ENCODE results near the gene CD59. TPM values are rescaled to one million over a fixed set of nuclear protein-coding genes. Genes with fewer than 3 reads are reported as not detected.

Gene CD59, protein sequence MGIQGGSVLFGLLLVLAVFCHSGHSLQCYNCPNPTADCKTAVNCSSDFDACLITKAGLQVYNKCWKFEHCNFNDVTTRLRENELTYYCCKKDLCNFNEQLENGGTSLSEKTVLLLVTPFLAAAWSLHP
- 669 and 765 TPM in 2 replicates for total RNA-seq

GRCh38 chr11:33736148-33736812 lies at the start of gene CD59:
Gene CD59, minus strand, starts transcription at chr11:33736423. Its CDS starts 13,978 bp downstream, at chr11:33722445.
- peak; percentile 78 to 94 for DNase-seq (ENCODE audit: low read depth in 2 of 2)

- no peak for DNase-seq (ENCODE audit: low read depth in 2 of 2)
Observed at GRCh38 chr11:33785609-33786008, 49.4 kb upstream of the CD59 start.

- no peak for DNase-seq (ENCODE audit: low read depth in 2 of 2)
Observed at GRCh38 chr11:33779849-33780528, 43.8 kb upstream of the CD59 start.

DNA sequence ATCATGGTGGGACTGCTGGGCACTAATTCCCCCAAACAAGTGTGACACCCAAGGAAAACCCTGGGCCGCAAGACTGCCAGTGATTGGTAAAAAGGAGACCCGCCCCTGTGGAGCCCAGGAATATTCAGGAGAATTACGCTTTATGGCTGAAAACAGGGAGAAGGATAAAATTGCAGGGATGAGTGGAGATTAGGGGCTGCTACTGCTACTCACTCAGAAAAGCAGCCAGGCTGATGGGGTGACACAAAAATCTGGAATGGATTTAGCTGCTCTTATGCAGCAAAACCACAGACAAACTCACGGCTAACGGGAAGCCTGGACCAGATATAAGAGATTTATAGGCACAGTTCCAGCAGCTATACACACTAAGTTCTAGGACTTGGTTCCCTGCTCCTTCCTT lies 42.5 kb upstream of the CD59 start:
- no peak for DNase-seq (ENCODE audit: low read depth in 2 of 2)

DNA sequence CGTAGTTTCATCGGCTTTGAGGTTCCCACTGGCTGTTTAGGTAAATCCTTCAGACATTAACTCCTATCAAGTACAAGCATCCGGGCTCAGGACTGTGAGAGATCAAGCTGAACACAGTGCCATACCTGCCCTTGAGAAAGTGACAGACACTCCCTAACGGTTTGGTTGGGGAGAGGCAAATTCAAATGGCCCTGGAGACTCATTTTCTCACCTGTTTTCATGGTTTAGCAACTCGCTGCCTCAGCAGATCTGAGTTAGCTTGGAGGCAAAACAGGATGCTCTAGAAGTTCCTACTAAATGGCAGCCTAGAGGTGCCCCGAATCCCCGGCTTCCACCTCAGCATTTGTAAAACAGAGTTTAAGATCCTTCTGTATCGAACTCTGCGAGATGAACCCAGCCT lies 41.7 kb upstream of the CD59 start:
- no peak for DNase-seq (ENCODE audit: low read depth in 2 of 2)

- no peak for DNase-seq (ENCODE audit: low read depth in 2 of 2)
Observed at GRCh38 chr11:33775832-33776470, 39.7 kb upstream of the CD59 start.

- DNase-seq (ENCODE audit: low read depth in 2 of 2) = no peak
Observed at GRCh38 chr11:33775467-33775807, 39.2 kb upstream of the CD59 start.

DNA sequence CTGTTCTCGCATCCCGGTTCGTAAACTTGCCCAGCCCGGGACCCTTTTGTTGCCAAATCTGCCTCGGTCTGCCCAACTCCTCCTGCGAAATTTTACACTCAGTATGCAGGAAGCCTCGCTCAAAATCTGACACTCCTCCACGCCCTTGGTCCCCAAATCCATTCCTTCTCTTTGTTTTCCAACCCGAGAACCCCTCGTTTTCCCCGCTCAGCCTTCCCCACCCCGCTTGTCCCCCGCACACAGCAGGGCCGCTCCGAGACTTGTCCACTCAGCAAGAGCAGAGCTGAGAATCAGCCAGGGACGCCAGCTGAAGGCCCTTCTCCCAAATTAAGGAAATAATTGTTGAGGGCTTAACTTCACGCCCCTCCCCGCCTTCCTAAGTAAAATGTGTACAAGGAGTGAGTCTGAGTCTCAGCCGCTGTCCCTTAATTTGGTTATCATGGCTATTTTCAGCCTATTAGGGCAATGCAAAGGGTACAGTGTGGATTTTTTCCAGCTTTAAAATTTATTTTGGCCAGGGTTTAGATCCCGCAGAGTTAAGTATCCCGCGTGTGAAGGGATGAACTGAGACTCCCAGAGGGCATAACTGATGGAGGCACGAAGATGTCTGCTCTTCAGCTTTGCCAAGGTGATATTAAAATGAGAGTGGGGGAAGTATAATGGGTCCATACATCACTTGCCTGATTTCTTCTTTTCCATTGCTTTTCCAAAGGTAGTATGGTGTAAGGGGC lies 38.7 kb upstream of the CD59 start:
- DNase-seq (ENCODE audit: low read depth in 2 of 2) = peak in 1 of 2 donors; percentile 14

DNA sequence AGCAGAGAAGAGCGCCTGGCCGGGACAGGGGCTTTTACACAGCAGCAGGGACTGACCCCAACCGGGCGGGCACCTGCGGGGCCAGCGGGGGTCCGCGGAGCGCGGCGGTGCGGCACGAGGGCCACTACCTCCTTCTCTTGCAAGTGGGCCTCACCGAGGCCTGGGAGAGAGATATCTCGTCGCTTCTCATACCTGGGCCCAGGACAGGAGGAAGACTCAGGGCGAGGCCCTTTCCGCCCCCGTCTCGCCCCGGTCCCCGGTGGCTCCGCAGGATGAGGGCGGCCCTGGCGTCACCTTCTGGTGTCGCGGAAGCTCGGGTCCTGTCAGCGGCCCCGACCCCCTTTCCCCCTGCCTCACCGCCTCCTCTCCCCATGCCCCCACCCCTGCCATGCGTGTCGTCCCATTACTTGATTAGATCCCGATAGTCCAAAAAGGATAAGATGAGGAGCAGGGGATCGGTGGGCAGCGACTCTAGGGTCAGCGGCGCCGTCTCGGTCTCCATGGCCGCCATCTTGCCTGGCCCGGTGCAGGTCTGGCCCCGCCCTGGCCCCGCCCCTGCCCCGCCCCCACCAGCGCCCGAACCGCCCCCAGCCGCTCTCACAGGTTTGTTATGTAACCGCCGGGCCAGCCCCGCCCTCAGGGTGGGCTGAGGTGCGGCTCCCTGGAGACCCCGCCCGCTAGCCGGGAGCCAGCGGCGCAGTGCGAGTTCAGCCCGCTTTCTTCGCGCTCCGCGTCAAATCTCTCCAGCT lies 37.9 kb upstream of the CD59 start, which contains the start of gene FBXO3:
FBXO3 (minus strand) TSS at position 534 of the 749 bp plus-strand sequence; CDS start at position 511, 23 bp downstream.
- DNase-seq (ENCODE audit: low read depth in 2 of 2) = peak; percentile 31 to 86

DNA sequence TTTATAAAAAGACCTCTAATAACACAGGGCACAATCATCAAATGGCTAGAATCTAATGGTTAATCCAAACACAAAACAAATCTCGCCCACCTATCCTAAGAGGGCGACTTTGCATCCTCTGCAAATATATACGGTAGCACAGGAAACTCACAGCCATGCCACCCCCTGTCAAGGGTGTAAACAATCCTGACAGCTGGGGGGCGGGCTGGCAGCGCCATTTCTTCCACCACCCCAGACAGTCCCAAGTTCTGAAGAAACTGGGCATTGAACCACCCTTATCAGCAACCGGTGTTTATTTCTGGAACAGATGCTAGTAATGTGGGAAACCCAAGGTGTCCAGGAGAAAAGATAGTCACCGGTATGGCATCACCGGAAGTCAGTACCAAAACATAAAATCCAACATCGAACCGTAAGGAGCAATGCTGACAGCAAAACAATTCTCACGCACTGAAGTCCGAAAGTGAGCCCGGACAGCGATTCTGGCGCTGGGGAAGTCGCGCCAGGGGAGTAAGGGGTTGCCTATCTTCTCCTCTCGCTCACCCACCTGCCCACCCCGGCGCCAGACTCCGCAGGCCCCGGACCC lies 37.3 kb upstream of the CD59 start:
- peak in 1 of 2 donors; percentile 19 for DNase-seq (ENCODE audit: low read depth in 2 of 2)

DNA sequence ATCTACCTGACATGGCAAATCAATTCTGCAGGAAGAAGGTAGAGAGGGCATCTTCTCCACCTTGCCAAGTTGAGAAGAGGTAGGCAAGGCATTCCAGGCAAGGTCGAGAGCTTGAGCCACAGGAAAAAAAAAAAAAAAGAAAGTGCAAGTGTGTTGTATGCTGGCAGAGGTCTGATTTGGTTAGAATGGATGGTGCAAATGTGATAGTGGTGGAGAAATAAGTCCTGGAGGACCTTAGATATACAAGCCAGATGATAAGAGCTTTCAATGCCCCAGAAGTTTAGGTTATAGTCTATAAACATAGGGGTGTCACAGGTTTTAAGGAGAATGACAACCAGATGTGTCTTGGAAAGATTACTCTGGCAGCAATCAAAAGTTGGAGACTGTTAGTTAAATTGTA lies 36.6 kb upstream of the CD59 start:
- DNase-seq (ENCODE audit: low read depth in 2 of 2) = no peak

DNA sequence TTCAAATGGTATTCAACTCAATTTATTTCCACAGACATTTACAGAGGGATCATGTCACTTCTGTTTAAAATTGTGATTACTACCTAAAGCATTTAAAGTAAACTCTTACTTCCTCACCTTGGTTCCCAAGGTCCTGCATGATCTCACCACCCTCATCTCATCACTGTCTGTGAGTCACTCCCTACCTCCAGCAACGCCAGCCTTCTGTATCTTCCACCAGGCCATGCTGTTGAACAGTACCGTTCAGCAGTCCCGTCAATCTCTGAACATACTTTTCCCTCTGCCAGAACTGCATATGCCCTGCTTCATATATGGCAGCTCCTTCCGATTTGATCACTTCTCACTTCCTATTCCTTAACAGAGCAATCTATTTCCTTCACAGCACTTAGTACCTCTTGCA lies 36.1 kb upstream of the CD59 start:
- no peak for DNase-seq (ENCODE audit: low read depth in 2 of 2)

DNA sequence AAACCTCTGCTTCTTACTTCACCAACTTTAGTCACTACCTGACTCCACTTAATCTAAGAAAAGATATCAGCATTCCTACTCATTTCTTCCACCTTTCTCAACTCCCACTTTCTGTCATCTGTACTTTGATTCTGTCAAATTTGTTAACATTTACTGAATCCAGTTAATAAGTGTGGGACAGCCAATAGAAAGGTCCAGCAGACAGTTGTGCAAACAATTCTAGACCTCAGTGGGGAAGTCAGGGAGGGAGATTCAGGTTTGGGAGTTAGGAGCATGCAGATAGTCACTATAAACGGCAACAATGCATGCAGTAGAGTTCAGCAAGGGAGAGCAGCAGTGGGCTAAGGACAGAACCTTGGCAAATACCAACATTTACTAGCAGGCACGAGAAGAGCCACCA lies 34.0 kb upstream of the CD59 start:
- DNase-seq (ENCODE audit: low read depth in 2 of 2) = no peak

DNA sequence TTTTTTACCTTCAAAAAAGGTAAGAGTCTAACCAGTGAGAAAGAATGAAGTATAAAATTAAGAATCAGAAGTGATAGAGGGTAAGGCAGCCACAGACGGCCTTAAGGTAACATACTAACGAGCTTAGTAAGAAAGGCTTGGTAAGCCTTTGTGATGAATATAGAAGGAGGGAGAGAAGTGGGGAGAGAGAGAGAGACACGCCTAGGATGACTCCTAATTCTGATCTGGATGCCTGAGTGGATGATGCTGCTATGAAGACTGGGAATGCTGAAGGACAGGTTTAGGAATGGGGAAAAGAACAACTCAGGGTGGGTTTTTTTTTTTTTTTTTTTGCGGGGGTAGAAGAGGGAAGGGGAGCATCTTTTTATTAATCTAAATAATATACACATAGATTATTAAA lies 33.3 kb upstream of the CD59 start:
- no peak for DNase-seq (ENCODE audit: low read depth in 2 of 2)

DNA sequence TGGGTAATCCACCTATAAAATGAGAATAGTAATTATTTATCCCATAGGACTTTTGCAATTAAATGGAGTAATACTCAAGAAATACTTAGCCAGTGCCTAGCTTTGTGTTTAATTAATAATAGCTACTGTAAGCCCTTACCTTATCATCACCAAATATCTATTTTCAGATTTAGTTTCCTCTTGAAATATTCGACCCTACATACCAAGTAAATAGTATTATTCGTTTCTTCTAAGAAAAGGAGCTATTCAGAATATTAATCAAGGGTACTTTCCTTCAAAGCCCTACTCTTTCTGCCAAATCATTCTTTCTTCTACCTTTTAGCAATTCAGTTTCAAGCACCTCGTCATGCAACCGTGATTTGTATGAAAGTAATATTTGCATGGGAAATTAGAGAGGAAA lies 31.4 kb upstream of the CD59 start:
- no peak for DNase-seq (ENCODE audit: low read depth in 2 of 2)

DNA sequence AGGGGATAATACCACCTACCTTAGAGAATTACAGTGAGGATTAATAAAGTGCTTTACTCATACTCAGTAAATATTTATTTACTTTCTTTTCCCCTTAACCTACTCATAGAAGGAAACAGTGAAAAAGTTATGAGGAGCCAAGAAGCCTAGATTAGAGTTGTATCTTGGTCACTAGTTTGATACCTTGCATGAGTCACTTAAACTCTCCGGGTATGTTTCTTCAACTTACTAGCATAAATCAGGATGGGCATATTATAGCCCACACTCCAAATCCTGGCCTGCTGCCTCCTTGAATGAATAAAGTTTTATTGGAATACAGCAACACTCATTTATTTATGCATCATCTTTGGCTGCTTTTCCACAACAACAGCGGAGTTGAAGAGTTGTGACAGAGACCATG lies 29.9 kb upstream of the CD59 start:
- DNase-seq (ENCODE audit: low read depth in 2 of 2) = no peak

GRCh38 chr11:33761471-33761870 lies 25.2 kb upstream of the CD59 start:
- no peak for DNase-seq (ENCODE audit: low read depth in 2 of 2)

- peak in 1 of 2 donors; percentile 66 for DNase-seq (ENCODE audit: low read depth in 2 of 2)
Observed at GRCh38 chr11:33753304-33753967, 17.2 kb upstream of the CD59 start.

DNA sequence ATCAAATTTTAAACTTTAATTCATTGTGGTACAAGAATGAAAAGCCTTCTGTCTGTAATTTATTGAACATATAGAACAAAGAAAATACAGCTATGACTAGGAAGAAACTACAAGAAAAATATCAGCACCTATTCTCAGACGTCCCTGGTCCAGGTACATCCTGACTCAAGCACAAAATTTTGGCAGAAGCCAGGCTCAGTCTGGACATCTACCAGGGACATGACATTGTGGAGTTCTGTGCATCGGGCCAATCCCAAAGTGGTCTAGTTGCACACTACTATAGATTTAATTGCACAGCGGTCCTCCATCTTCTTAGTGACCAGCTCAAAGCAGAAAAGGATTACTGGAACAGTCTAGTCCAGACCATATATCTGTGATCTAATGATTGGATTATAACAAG lies 15.7 kb upstream of the CD59 start:
- DNase-seq (ENCODE audit: low read depth in 2 of 2) = no peak

GRCh38 chr11:33747979-33748378 lies 11.8 kb upstream of the CD59 start:
- DNase-seq (ENCODE audit: low read depth in 2 of 2) = peak in 1 of 2 donors; percentile 61
